Cardiac fibroblast (primary cell): ENCODE results near the gene FBXO34.

Experiments used
- DNase-seq, 2 donors: peaks; one replicate each; pipeline versions ENCODE4 v3.0.0 to v3.0.0-alpha.2; 2010; ENCODE audit warnings: low read depth in 2 of 2
- H3K4me3 ChIP-seq, 2 donors: replicated peaks in 1 of 2; 1 replicate in 1 of 2; 2 replicates in 1 of 2; pipeline ENCODE4 v1.5.1; 2011; ENCODE audit warnings: low read depth in 2 of 2, low read length in 2 of 2, mild to moderate bottlenecking in 2 of 2, moderate library complexity in 1 of 2
- CTCF ChIP-seq: IDR thresholded peaks from one replicate; pipeline ENCODE4 v1.5.1; 2011; ENCODE audit warnings: low read depth, mild to moderate bottlenecking, low read length, inconsistent platforms

Gene FBXO34

GRCh38 chr14:55350461-55350860 is 79.2 kb downstream of the FBXO34 start:
- H3K4me3 ChIP-seq = no peak overlapping the region
- no peak for TF ChIP-seq CTCF
- no peak for DNase-seq

GRCh38 chr14:55351111-55351510 is 79.9 kb downstream of the FBXO34 start:
- no peak for TF ChIP-seq CTCF
- no peak for DNase-seq
- no peak overlapping the region for H3K4me3 ChIP-seq

GRCh38 chr14:55352201-55352600 is 81.0 kb downstream of the FBXO34 start:
- DNase-seq = no peak
- no peak overlapping the region for H3K4me3 ChIP-seq
- TF ChIP-seq CTCF = no peak

- no peak for TF ChIP-seq CTCF
- no peak overlapping the region for H3K4me3 ChIP-seq
- DNase-seq = no peak
These were observed 82.7 kb downstream of the FBXO34 start for GRCh38 chr14:55353686-55354467.

- peak; percentile 57 to 71 for DNase-seq
- H3K4me3 ChIP-seq = no peak overlapping the region
- peak; percentile 67 for TF ChIP-seq CTCF
These were observed 83.3 kb downstream of the FBXO34 start for GRCh38 chr14:55354500-55354899.

GRCh38 chr14:55355922-55356321 is 84.7 kb downstream of the FBXO34 start:
- H3K4me3 ChIP-seq = no peak overlapping the region
- TF ChIP-seq CTCF = no peak
- no peak for DNase-seq

GRCh38 chr14:55356913-55357312 is 85.7 kb downstream of the FBXO34 start:
- H3K4me3 ChIP-seq = no peak overlapping the region
- no peak for TF ChIP-seq CTCF
- DNase-seq = no peak
